GM23248 (cell line): Measurements from ENCODE around the gene ARID1B. TPM values are rescaled to one million over a fixed set of nuclear protein-coding genes. Genes with fewer than 3 reads are reported as not detected.

Experiments used
- DNase-seq: peaks from one replicate; pipeline ENCODE4 v3.0.0-alpha.2; 2015
- H2AFZ ChIP-seq: fragments of 200-600 bp; sonication (generic); 2 replicates; pipeline ENCODE4 v1.6.1; 2016; ENCODE audit warnings: antibody characterized with exemption
- H3F3A ChIP-seq: fragments of 200-600 bp; sonication (generic); 2 replicates; pipeline ENCODE4 v1.6.1; 2016; ENCODE audit warnings: mild to moderate bottlenecking, antibody characterized with exemption, mixed run types; ENCODE audit not compliant: insufficient read depth
- H3K27ac ChIP-seq: fragments of 200-600 bp; sonication (generic); 2 replicates; pipeline ENCODE4 v1.5.1; 2016; ENCODE audit warnings: mild to moderate bottlenecking
- H3K27me3 ChIP-seq: fragments of 200-600 bp; sonication (generic); replicated peaks from 2 replicates; pipeline ENCODE4 v1.6.1; 2016; ENCODE audit warnings: mild to moderate bottlenecking; ENCODE audit not compliant: insufficient read depth
- H3K36me3 ChIP-seq: fragments of 200-600 bp; sonication (generic); 2 replicates; pipeline ENCODE4 v1.6.1; 2016; ENCODE audit warnings: low read depth, mild to moderate bottlenecking
- H3K4me1 ChIP-seq: fragments of 200-600 bp; sonication (generic); 2 replicates; pipeline ENCODE4 v1.6.1; 2016; ENCODE audit warnings: mild to moderate bottlenecking; ENCODE audit not compliant: insufficient read depth
- H3K4me2 ChIP-seq: fragments of 200-600 bp; sonication (generic); one replicate; pipeline ENCODE4 v1.6.1; 2016; ENCODE audit warnings: mild to moderate bottlenecking; ENCODE audit not compliant: unreplicated experiment
- H3K4me3 ChIP-seq: fragments of 200-600 bp; sonication (generic); 2 replicates; pipeline ENCODE4 v1.5.1; 2016; ENCODE audit warnings: mild to moderate bottlenecking
- H3K79me2 ChIP-seq: fragments of 200-600 bp; sonication (generic); 2 replicates; pipeline ENCODE4 v1.6.1; 2016; ENCODE audit warnings: mild to moderate bottlenecking; ENCODE audit not compliant: insufficient read depth
- H3K9ac ChIP-seq: fragments of 200-600 bp; sonication (generic); 2 replicates; pipeline ENCODE4 v1.6.1; 2016; ENCODE audit warnings: mild to moderate bottlenecking
- H3K9me2 ChIP-seq: fragments of 200-600 bp; sonication (generic); 2 replicates; pipeline ENCODE4 v1.6.1; 2016; ENCODE audit warnings: mixed run types, mild to moderate bottlenecking, moderate library complexity; ENCODE audit not compliant: insufficient read depth
- H3K9me3 ChIP-seq: fragments of 200-600 bp; sonication (generic); one replicate; pipeline ENCODE4 v1.6.1; 2017; ENCODE audit warnings: low read depth
- H4K20me1 ChIP-seq: fragments of 200-600 bp; sonication (generic); 2 replicates; pipeline ENCODE4 v1.6.0; 2016; ENCODE audit not compliant: insufficient read depth
- EZH2 ChIP-seq: fragments of 200-600 bp; sonication (generic); IDR thresholded peaks from 2 replicates; pipeline ENCODE4 v1.6.1; 2018; ENCODE audit warnings: antibody characterized with exemption, mild to moderate bottlenecking; ENCODE audit not compliant: insufficient read depth, poor library complexity, severe bottlenecking
- EZH2phosphoT487 ChIP-seq: fragments of 200-600 bp; sonication (generic); IDR thresholded peaks from 2 replicates; pipeline ENCODE4 v1.6.1; 2018; ENCODE audit warnings: antibody characterized with exemption, moderate library complexity, mild to moderate bottlenecking, low read depth; ENCODE audit not compliant: insufficient read depth
- WGBS, 2 experiments: methylation state at CpG; one replicate each; pipeline ENCODE4 v1.1.6; 2015 to 2017; ENCODE audit warnings: low lambda C conversion rate in 2 of 2, low coverage in 1 of 2; ENCODE audit errors: missing lambda C conversion rate in 2 of 2; 5-methylcytosine and 5-hydroxymethylcytosine counted together
- in situ Hi-C: fragments of 300-500 bp; cut with MboI; formaldehyde crosslinking; loops from 2 replicates; pipeline ENCODE4 v1.15.0; 2020
- polyA plus RNA-seq: library from polyadenylated mRNA; unstranded; fragments of >200 nt; fragmentation: Nextera tagmentation; extraction: Ambion mirVana; gene quantifications from 2 replicates; pipeline ENCODE4 v1.2.1, GENCODE V29; 2016
- total RNA-seq: library from RNA; depleted of rRNA; stranded (reverse); fragments of >200 nt; shearing (Covaris generic); gene quantifications from 2 replicates; pipeline ENCODE4 v1.2.3, GENCODE V29; 2014

The ARID1B gene
- total and polyA plus RNA-seq, 2 experiments from 2014 or later = 19.3 to 21.2 TPM

DNA sequence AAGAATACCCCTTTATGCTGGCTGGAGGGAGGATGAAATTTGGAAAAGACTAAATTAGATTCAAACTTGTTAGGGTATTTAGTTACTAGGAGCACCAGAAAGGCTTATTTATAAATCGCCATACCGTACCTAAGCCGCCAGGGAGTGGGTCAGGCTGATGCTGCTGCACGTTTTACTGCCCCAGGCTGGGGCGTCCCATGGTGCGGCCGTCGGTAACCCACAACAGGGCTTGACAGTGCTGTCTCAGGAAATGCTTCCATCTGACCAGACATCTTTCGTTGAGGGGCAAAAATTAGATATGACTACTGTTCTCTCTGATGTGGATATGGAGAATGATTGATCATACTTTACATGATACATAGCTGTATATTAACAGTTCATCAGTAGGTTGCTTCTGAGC, 52.9 kb downstream of the ARID1B start:
- WGBS, 2 experiments = 96 to 100% methylated on average over 9 of the region's 9 CpGs
- H4K20me1 ChIP-seq = no peaks in the 10 kb centered on the region
- in situ Hi-C loops = no loop called here

GRCh38 chr6:156832231-156832647, 55.1 kb downstream of the ARID1B start:
- Histone ChIP-seq H3K79me2 (peaks cover 92% of the 10 kb centered on the region), H2AFZ (no peak overlapping the region), H3K36me3 (0 out of 2 replicates have a peak, but pooled peaks cover 4% of the 10 kb centered on the region), H3K27me3 (no peaks in the 10 kb centered on the region), H3F3A (peaks cover 25% of the 10 kb centered on the region), H3K4me2 (no peak overlapping the region), H4K20me1 (no peaks in the 10 kb centered on the region), H3K4me1 (peaks cover 33% of the 10 kb centered on the region), H3K9me3 (no peaks in the 10 kb centered on the region), H3K27ac (no peak overlapping the region), H3K9ac (no peak overlapping the region), H3K9me2 (no peaks in the 10 kb centered on the region), H3K4me3 (no peak overlapping the region)
- in situ Hi-C loops = no loop called here
- WGBS, 2 experiments = 52 to 70% methylated on average over 2 of the region's 2 CpGs
- peak; percentile 28 for DNase-seq
- no peak for TF ChIP-seq EZH2
- no peak for TF ChIP-seq EZH2phosphoT487

More for the DNA sequence above, 52.9 kb downstream of the ARID1B start:
- Histone ChIP-seq H3K36me3 (0 out of 2 replicates have a peak, but pooled peaks cover 4% of the 10 kb centered on the region), H2AFZ (no peak overlapping the region), H3K4me1 (peaks cover 45% of the 10 kb centered on the region), H3K4me2 (no peak overlapping the region), H3K9me2 (no peaks in the 10 kb centered on the region), H3K9me3 (no peaks in the 10 kb centered on the region), H3F3A (peaks cover 25% of the 10 kb centered on the region), H3K4me3 (no peak overlapping the region), H3K9ac (no peak overlapping the region), H3K27ac (0 out of 2 replicates have a peak overlapping the region, but pooled peaks have one; percentile 96), H3K79me2 (peaks cover 92% of the 10 kb centered on the region), H3K27me3 (no peaks in the 10 kb centered on the region)
- no peak for DNase-seq
- TF ChIP-seq EZH2phosphoT487 (no peak), EZH2 (no peak)

GRCh38 chr6:156832669-156833068, 55.5 kb downstream of the ARID1B start:
- WGBS, 2 experiments = 54 to 58% methylated on average over 3 of the region's 3 CpGs
- H3K9me3 ChIP-seq = no peaks in the 10 kb centered on the region
- no peak overlapping the region for H2AFZ ChIP-seq
- no peaks in the 10 kb centered on the region for H3K27me3 ChIP-seq
- no peaks in the 10 kb centered on the region for H4K20me1 ChIP-seq
- peaks cover 28% of the 10 kb centered on the region for H3K4me1 ChIP-seq
- H3K9me2 ChIP-seq = no peaks in the 10 kb centered on the region
- in situ Hi-C loops = no loop called here
- H3K36me3 ChIP-seq = 0 out of 2 replicates have a peak, but pooled peaks cover 4% of the 10 kb centered on the region
- no peak for TF ChIP-seq EZH2
- TF ChIP-seq EZH2phosphoT487 = no peak
- H3F3A ChIP-seq = peaks cover 25% of the 10 kb centered on the region
- H3K27ac ChIP-seq = no peak overlapping the region
- peaks cover 92% of the 10 kb centered on the region for H3K79me2 ChIP-seq
- H3K4me3 ChIP-seq = no peak overlapping the region
- H3K4me2 ChIP-seq = no peak overlapping the region
- H3K9ac ChIP-seq = no peak overlapping the region
- DNase-seq = no peak

GRCh38 chr6:156833755-156834154, 56.6 kb downstream of the ARID1B start:
- H3K27me3 ChIP-seq = no peaks in the 10 kb centered on the region
- TF ChIP-seq EZH2 (no peak), EZH2phosphoT487 (no peak)
- no peak overlapping the region for H3K4me2 ChIP-seq
- peaks cover 98% of the 10 kb centered on the region for H3K79me2 ChIP-seq
- in situ Hi-C loops = no loop called here
- H3K9ac ChIP-seq = no peak overlapping the region
- no peak overlapping the region for H3K27ac ChIP-seq
- H3K9me2 ChIP-seq = no peaks in the 10 kb centered on the region
- H3K9me3 ChIP-seq = no peaks in the 10 kb centered on the region
- no peak for DNase-seq
- 7 to 9% methylated on average over 1 of the region's 1 CpG for WGBS, 2 experiments
- 0 out of 2 replicates have a peak, but pooled peaks cover 4% of the 10 kb centered on the region for H3K36me3 ChIP-seq
- H3F3A ChIP-seq = peaks cover 22% of the 10 kb centered on the region
- no peak overlapping the region for H2AFZ ChIP-seq
- H4K20me1 ChIP-seq = no peaks in the 10 kb centered on the region
- no peak overlapping the region for H3K4me3 ChIP-seq
- H3K4me1 ChIP-seq = peaks cover 19% of the 10 kb centered on the region

DNA sequence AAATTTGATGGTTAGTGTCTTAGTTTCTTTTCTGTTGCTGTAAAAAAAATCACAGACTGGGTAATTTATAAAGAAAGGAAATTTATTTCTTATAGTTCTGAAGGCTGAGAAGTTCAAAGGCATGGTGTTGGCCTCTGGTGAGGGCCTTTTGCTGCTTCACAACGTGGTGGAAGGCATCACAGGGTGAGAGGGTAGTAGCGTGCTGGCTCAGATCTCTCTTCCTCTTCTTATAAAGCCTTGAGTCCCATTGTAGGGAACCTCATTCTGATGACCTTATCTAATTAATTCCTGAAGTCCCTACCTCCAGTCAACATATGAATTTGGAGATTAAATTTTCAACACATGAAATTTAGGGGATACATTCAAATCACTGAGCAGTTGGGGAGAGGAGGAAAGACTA, 62.0 kb downstream of the ARID1B start:
- H3K79me2 ChIP-seq = peaks cover 97% of the 10 kb centered on the region
- WGBS, 2 experiments = 79 to 83% methylated on average over 2 of the region's 2 CpGs
- H3K36me3 ChIP-seq = no peaks in the 10 kb centered on the region
- in situ Hi-C loops = no loop called here
- peak overlapping the region; percentile 30; the same call in 1 of the 2 replicates for H3K4me3 ChIP-seq
- H3K4me2 ChIP-seq = peak overlapping the region; percentile 38
- H2AFZ ChIP-seq = no peak overlapping the region; the same call in 1 of the 2 replicates
- H3K9ac ChIP-seq = peak overlapping the region; percentile 58
- H3K27ac ChIP-seq = peak overlapping the region; percentile 70
- H3K27me3 ChIP-seq = no peaks in the 10 kb centered on the region
- DNase-seq = no peak
- TF ChIP-seq EZH2 (no peak), EZH2phosphoT487 (no peak)
- H3K9me2 ChIP-seq = no peaks in the 10 kb centered on the region
- H4K20me1 ChIP-seq = 0 out of 2 replicates have a peak, but pooled peaks cover 3% of the 10 kb centered on the region
- no peaks in the 10 kb centered on the region for H3K9me3 ChIP-seq
- peaks cover 20% of the 10 kb centered on the region for H3F3A ChIP-seq
- peaks cover 30% of the 10 kb centered on the region for H3K4me1 ChIP-seq
